CD4-positive, alpha-beta T cell (primary cell): ENCODE data around the gene AFAP1. TPM values are rescaled to one million over a fixed set of nuclear protein-coding genes. Genes with fewer than 3 reads are reported as not detected.
A peak's percentile ranks its signal among the peaks of the same experiment; 100 is the strongest.

Experiments used
- ATAC-seq: fragments of 200-7000 bp; cut with Tn5 transposase; one replicate; pipeline ENCODE4 v1.10.0; 2022; ENCODE audit warnings: mild to moderate bottlenecking; ENCODE audit not compliant: poor library complexity
- CTCF ChIA-PET: fragments of 350-600 bp; sonication (Branson Sonifier 250); formaldehyde crosslinking; loops from one replicate; lab custom pipeline; 2021; ENCODE audit warnings: antibody characterized with exemption, inconsistent platforms; lab: Charles Lee
- POLR2A ChIA-PET: fragments of 350-600 bp; sonication (Branson Sonifier 250); formaldehyde crosslinking; loops from one replicate; lab custom pipeline; 2021; ENCODE audit warnings: antibody characterized with exemption, inconsistent platforms; lab: Charles Lee
- DNase-seq, 14 experiments: peaks; one replicate each; pipeline ENCODE4 v3.0.0-alpha.2; 2013 to 2020; ENCODE audit warnings: mixed read lengths in 2 of 14
- H3K27ac ChIP-seq, 2 donors: one replicate each; pipeline versions ENCODE4 v1.5.1 to v1.7.0; 2013; ENCODE audit warnings: low read length in 2 of 2, low read depth in 1 of 2, mild to moderate bottlenecking in 1 of 2
- H3K27me3 ChIP-seq, 2 experiments: 1 replicate in 1 of 2; 2 replicates in 1 of 2; pipeline versions ENCODE4 v1.6.1 to v1.7.0; 2013; ENCODE audit warnings: low read length in 2 of 2, control low read depth in 1 of 2, mild to moderate bottlenecking in 1 of 2, moderate library complexity in 1 of 2; ENCODE audit not compliant: insufficient read depth in 2 of 2, control insufficient read depth in 1 of 2
- H3K36me3 ChIP-seq: one replicate; pipeline ENCODE4 v1.6.1; 2013; ENCODE audit warnings: low read length, control low read depth; ENCODE audit not compliant: insufficient read depth
- H3K4me1 ChIP-seq: one replicate; pipeline ENCODE4 v1.6.1; 2013; ENCODE audit warnings: low read length, control low read depth; ENCODE audit not compliant: insufficient read depth
- H3K4me3 ChIP-seq: one replicate; pipeline ENCODE4 v1.5.1; 2013; ENCODE audit warnings: mild to moderate bottlenecking, low read length, moderate library complexity
- H3K9me3 ChIP-seq, 2 experiments: 1 replicate in 1 of 2; 2 replicates in 1 of 2; pipeline versions ENCODE4 v1.6.1 to v1.7.0; 2013; ENCODE audit warnings: low read length in 2 of 2, mild to moderate bottlenecking in 2 of 2, control low read depth in 1 of 2, moderate library complexity in 1 of 2; ENCODE audit not compliant: control insufficient read depth in 1 of 2, insufficient read depth in 1 of 2
- H3K27ac Mint-ChIP-seq: one replicate; pipeline ENCODE4 v1.8.0; 2020; ENCODE audit warnings: mixed read lengths
- H3K27me3 Mint-ChIP-seq: one replicate; pipeline ENCODE4 v1.8.0; 2021; ENCODE audit warnings: mixed read lengths
- H3K36me3 Mint-ChIP-seq: one replicate; pipeline ENCODE4 v1.8.0; 2021; ENCODE audit warnings: low read depth, mixed read lengths
- H3K4me1 Mint-ChIP-seq: one replicate; pipeline ENCODE4 v1.8.0; 2021; ENCODE audit warnings: low read depth, mixed read lengths
- H3K4me3 Mint-ChIP-seq: one replicate; pipeline ENCODE4 v1.8.0; 2020; ENCODE audit warnings: mild to moderate bottlenecking, mixed read lengths
- H3K9me3 Mint-ChIP-seq: one replicate; pipeline ENCODE4 v1.8.0; 2020; ENCODE audit warnings: mixed read lengths
- intact Hi-C, 2 experiments: fragments of 100-400 bp; cut with DNase I in 1 of 2; cut with micrococcal nuclease in 1 of 2; formaldehyde crosslinking; loops; one replicate each; pipeline versions ENCODE4 v1.15.1 to v1.9.0; 2023 to 2025; cut with DNase I, micrococcal nuclease
- total RNA-seq, 174 experiments: library from RNA in 2 of 174; stranded (reverse) in 2 of 174; gene quantifications; one replicate each; pipeline ENCODE4 v1.2.3 and lab custom pipeline; 2021 to 2026
- TF ChIP-seq, protein P1 (sequence below): fragments of 200-600 bp; IDR thresholded peaks from one replicate; pipeline ENCODE4 v1.8.0; 2022; ENCODE audit warnings: antibody characterized with exemption, mild to moderate bottlenecking

The AFAP1 gene
- total RNA-seq, 2 experiments from 2014 or later: 9.8 to 10.9 TPM

DNA sequence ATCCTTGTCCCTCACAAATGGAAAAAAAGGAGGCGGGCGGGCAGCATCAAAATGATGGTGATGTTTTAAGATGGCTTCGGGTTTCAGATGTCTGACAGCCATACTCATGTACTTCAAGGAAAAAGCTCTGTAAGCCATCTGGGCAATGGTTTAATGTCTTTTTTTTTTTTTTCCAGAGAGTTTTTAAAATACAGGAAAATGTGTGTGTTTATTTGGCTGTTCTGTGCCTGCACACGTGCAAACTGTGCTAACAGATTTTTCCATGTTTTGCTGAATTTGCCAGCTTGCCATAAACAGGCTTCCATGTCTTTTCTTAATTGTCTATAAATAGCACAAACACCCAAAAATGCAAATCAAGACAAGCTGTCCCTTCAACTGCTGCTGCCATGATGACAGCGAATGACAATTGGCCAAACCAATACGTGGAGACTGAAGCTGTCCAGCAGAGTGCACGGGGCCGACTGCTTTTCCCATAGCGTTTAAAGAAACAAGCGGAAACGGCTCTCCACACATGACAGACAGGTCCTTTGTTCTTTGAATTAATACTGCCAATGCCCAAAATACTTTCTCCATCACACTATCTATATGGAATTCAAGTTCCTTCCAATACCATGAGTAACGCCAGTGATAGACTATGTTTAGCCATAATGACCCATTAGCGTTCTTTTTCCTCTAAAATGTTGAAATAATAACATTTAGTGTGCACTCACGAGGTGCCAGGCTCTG lies 35.7 kb downstream of the AFAP1 start:
- peaks cover 7% of the 10 kb centered on the region for H3K4me1 ChIP-seq
- H3K27me3 ChIP-seq: no peaks in the 10 kb centered on the region
- intact Hi-C loops: no loop called here
- CTCF ChIA-PET: interaction anchor here (0.7 kb wide), 1 partner anchor 276 kb away, joined by 3 read pairs; no protein-coding TSS in a partner anchor
- H3K36me3 ChIP-seq: no peaks in the 10 kb centered on the region
- ATAC-seq (no peak), DNase-seq (no peak)
- H3K9me3 ChIP-seq: no peaks in the 10 kb centered on the region
- H3K9me3 Mint-ChIP-seq: no peaks in the 10 kb centered on the region
- TF ChIP-seq, protein P1, sequence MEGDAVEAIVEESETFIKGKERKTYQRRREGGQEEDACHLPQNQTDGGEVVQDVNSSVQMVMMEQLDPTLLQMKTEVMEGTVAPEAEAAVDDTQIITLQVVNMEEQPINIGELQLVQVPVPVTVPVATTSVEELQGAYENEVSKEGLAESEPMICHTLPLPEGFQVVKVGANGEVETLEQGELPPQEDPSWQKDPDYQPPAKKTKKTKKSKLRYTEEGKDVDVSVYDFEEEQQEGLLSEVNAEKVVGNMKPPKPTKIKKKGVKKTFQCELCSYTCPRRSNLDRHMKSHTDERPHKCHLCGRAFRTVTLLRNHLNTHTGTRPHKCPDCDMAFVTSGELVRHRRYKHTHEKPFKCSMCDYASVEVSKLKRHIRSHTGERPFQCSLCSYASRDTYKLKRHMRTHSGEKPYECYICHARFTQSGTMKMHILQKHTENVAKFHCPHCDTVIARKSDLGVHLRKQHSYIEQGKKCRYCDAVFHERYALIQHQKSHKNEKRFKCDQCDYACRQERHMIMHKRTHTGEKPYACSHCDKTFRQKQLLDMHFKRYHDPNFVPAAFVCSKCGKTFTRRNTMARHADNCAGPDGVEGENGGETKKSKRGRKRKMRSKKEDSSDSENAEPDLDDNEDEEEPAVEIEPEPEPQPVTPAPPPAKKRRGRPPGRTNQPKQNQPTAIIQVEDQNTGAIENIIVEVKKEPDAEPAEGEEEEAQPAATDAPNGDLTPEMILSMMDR: no peak
- H3K27ac Mint-ChIP-seq: no peak overlapping the region
- no peaks in the 10 kb centered on the region for H3K36me3 Mint-ChIP-seq
- H3K4me3 Mint-ChIP-seq: no peak overlapping the region
- H3K27me3 Mint-ChIP-seq: no peaks in the 10 kb centered on the region
- no peak overlapping the region for H3K4me3 ChIP-seq
- POLR2A ChIA-PET: no interaction called here
- peaks cover 60% of the 10 kb centered on the region for H3K4me1 Mint-ChIP-seq
- no peak overlapping the region for H3K27ac ChIP-seq

DNA sequence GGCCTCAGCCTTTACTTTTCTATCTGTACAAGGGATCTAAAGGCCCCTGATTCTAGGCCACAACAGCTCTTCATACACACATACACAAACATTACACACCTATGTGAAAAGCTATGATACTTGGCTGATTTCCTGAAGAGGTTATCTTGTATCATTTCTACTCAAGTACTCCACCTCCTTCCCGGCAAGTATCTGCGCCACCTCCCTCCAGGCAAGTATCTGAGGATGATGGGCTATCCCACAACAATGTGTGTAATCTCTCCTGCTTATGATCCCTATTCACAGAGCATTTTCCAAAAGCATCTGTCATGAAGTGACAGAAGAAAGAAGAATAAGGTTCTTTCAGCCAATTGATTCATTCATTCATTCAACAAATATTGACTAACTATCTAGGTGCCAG lies 36.8 kb downstream of the AFAP1 start:
- H3K27ac Mint-ChIP-seq: no peak overlapping the region
- no peak for ATAC-seq
- CTCF ChIA-PET: no interaction called here

DNA sequence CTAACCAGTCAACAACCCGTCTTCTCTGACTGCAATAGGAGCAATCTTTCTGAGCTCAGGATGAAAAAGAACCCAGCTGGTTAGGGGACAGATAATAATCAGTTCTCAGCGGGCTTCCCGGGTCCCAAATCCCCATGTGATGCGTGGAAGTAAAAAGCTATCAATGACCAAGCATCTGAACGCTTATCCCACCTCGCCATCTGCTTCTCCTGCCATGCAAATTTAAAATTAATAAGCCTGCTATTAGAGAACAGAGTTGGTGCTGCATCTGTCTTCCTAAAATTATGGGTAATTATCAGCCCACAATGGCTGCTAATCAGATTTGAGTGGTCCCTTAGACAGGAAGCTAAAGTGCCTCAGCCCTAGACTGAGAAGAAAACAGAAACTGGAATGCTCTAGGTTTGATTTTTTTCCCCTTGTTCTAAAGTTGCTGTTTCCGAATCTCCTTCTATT lies 37.5 kb downstream of the AFAP1 start:
- intact Hi-C loops: no loop called here
- ChIA-PET CTCF (no interaction called here), POLR2A (no interaction called here)
- H3K27ac ChIP-seq: no peak overlapping the region
- no peak overlapping the region for H3K27ac Mint-ChIP-seq
- H3K4me1 ChIP-seq: peaks cover 7% of the 10 kb centered on the region
- H3K9me3 ChIP-seq: no peaks in the 10 kb centered on the region
- H3K4me3 ChIP-seq: no peak overlapping the region
- H3K4me1 Mint-ChIP-seq: peaks cover 52% of the 10 kb centered on the region
- no peaks in the 10 kb centered on the region for H3K9me3 Mint-ChIP-seq
- H3K36me3 ChIP-seq: no peaks in the 10 kb centered on the region
- ATAC-seq (no peak), DNase-seq (no peak)
- no peaks in the 10 kb centered on the region for H3K27me3 Mint-ChIP-seq
- H3K27me3 ChIP-seq: no peaks in the 10 kb centered on the region
- no peaks in the 10 kb centered on the region for H3K36me3 Mint-ChIP-seq
- TF ChIP-seq, protein P1: no peak
- peak overlapping the region; percentile 4 for H3K4me3 Mint-ChIP-seq

More for the DNA sequence above, 36.8 kb downstream of the AFAP1 start:
- Mint-ChIP-seq H3K9me3 (no peaks in the 10 kb centered on the region), H3K4me1 (peaks cover 56% of the 10 kb centered on the region), H3K4me3 (no peak overlapping the region), H3K36me3 (no peaks in the 10 kb centered on the region), H3K27me3 (no peaks in the 10 kb centered on the region)
- Histone ChIP-seq H3K4me3 (no peak overlapping the region), H3K9me3 (no peaks in the 10 kb centered on the region), H3K36me3 (no peaks in the 10 kb centered on the region), H3K27me3 (no peaks in the 10 kb centered on the region), H3K27ac (no peak overlapping the region), H3K4me1 (peaks cover 7% of the 10 kb centered on the region)
- DNase-seq: no peak
- POLR2A ChIA-PET: no interaction called here
- intact Hi-C loops: no loop called here
- TF ChIP-seq, protein P1: no peak
